ENCODE data around the gene CACNA1E. TPM values are rescaled to one million over a fixed set of nuclear protein-coding genes. Genes with fewer than 3 reads are reported as not detected.
"Not testable (repeated sequence)": the region's sequence is repeated elsewhere in the genome, so short reads cannot be mapped to it uniquely, and the experiment has no call there.

CACNA1E gene
- total RNA-seq, 6 donors from 2014 or later, result 0.17 to 1.4 (median 0.51) TPM

GRCh38 chr1:181531951-181532600 is 48.8 kb downstream of the CACNA1E start:
- peaks cover 0 to 20% (median 6%) of the 10 kb centered on the region in 4 donors for H3K9me3 ChIP-seq
- ATAC-seq (ENCODE audit: low FRiP score in 2 of 2) (no peak), DNase-seq (no peak)
- H3K27ac ChIP-seq, result no peak overlapping the region
- H3K4me1 ChIP-seq, result no peaks in the 10 kb centered on the region
- H3K36me3 ChIP-seq, result no peaks in the 10 kb centered on the region
- no peak overlapping the region for H3K4me3 ChIP-seq
- H3K27me3 ChIP-seq, result no peaks in the 10 kb centered on the region
- no peak for TF ChIP-seq POLR2AphosphoS5 (IDR thresholded peaks at IDR 0.05)
- TF ChIP-seq POLR2A (IDR thresholded peaks at IDR 0.05), result no peak
- TF ChIP-seq, protein P1, sequence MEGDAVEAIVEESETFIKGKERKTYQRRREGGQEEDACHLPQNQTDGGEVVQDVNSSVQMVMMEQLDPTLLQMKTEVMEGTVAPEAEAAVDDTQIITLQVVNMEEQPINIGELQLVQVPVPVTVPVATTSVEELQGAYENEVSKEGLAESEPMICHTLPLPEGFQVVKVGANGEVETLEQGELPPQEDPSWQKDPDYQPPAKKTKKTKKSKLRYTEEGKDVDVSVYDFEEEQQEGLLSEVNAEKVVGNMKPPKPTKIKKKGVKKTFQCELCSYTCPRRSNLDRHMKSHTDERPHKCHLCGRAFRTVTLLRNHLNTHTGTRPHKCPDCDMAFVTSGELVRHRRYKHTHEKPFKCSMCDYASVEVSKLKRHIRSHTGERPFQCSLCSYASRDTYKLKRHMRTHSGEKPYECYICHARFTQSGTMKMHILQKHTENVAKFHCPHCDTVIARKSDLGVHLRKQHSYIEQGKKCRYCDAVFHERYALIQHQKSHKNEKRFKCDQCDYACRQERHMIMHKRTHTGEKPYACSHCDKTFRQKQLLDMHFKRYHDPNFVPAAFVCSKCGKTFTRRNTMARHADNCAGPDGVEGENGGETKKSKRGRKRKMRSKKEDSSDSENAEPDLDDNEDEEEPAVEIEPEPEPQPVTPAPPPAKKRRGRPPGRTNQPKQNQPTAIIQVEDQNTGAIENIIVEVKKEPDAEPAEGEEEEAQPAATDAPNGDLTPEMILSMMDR (IDR thresholded peaks at IDR 0.05), result no peak
- no peak for TF ChIP-seq EP300 (IDR thresholded peaks at IDR 0.05)
- 64 to 74% methylated on average over 3 of the region's 3 CpGs for WGBS, 2 donors

DNA sequence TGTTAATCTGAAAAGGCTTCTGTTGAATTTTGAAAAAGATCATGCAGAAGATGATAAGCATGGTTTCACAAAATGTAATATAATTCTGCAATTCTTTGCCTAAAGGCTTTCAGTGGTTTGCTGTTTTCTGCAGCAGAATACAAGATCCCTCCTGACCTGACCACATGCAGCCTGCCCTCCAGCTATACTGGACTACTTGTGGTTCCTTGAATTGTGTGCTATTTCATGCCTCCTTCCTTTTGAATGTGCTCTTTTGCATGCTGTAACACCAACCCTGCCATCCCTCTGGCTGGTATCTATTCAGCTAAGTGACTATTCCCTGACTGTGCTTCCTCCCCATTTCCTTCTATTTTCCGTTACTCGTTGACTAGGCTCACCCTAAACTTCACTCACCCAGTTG is 55.5 kb downstream of the CACNA1E start:
- Histone ChIP-seq H3K4me1 (no peaks in the 10 kb centered on the region), H3K4me3 (no peak overlapping the region), H3K27me3 (no peaks in the 10 kb centered on the region), H3K27ac (no peak overlapping the region), H3K9me3 (no peaks in the 10 kb centered on the region), H3K36me3 (no peaks in the 10 kb centered on the region)
- ATAC-seq (ENCODE audit: low FRiP score in 2 of 2), result no peak
- DNase-seq, result no peak
- WGBS, 2 donors, result 57 to 66% methylated on average over 2 of the region's 2 CpGs
- TF ChIP-seq POLR2A (IDR thresholded peaks at IDR 0.05) (no peak), EP300 (IDR thresholded peaks at IDR 0.05) (no peak), POLR2AphosphoS5 (IDR thresholded peaks at IDR 0.05) (no peak)
- TF ChIP-seq, protein P1 (IDR thresholded peaks at IDR 0.05), result no peak

- no peak for DNase-seq
Measured at GRCh38 chr1:181541458-181541857, 58.1 kb downstream of the CACNA1E start.

GRCh38 chr1:181541947-181542346 is 58.6 kb downstream of the CACNA1E start:
- WGBS, 2 donors, result 51 to 59% methylated on average over 2 of the region's 2 CpGs

More at GRCh38 chr1:181541458-181541857, 58.1 kb downstream of the CACNA1E start:
- no peaks in the 10 kb centered on the region for H3K36me3 ChIP-seq
- TF ChIP-seq POLR2AphosphoS5 (IDR thresholded peaks at IDR 0.05) (no peak), POLR2A (IDR thresholded peaks at IDR 0.05) (no peak)
- TF ChIP-seq, protein P1 (IDR thresholded peaks at IDR 0.05), result no peak
- WGBS, 2 donors, result 77 to 79% methylated on average over 4 to 5 of the region's 5 CpGs
- no peaks in the 10 kb centered on the region for H3K9me3 ChIP-seq
- no peak overlapping the region for H3K4me3 ChIP-seq
- no peaks in the 10 kb centered on the region for H3K4me1 ChIP-seq
- no peak for ATAC-seq (ENCODE audit: low FRiP score in 2 of 2)
- H3K27me3 ChIP-seq, result no peaks in the 10 kb centered on the region
- H3K27ac ChIP-seq, result no peak overlapping the region

DNA sequence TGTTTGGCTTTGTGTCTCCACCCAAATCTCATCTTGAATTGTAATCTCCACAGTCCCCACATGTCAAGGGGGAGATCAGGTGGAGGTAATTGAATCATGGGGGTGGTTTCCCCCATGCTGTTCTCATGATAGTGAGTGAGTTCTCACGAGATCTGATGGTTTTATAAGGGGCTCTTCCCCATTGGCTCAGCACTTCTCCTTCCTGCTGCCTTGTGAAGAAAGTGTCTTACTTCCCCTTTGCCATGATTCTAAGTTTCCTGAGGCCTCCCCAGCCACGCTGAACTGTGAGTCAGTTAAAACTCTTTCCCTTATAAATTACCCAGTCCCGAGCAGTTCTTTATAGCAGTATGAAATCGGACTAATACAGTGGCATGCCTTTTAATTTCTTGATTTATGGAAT is 59.1 kb downstream of the CACNA1E start:
- H3K27me3 ChIP-seq; H3K27ac ChIP-seq; H3K36me3 ChIP-seq; DNase-seq; H3K4me3 ChIP-seq; H3K9me3 ChIP-seq; ATAC-seq (ENCODE audit: low FRiP score in 2 of 2); H3K4me1 ChIP-seq: not testable (repeated sequence)
- WGBS, 2 donors, result 66 to 70% methylated on average over 4 of the region's 4 CpGs

More at GRCh38 chr1:181541947-181542346, 58.6 kb downstream of the CACNA1E start:
- no peaks in the 10 kb centered on the region for H3K36me3 ChIP-seq
- H3K9me3 ChIP-seq, result no peaks in the 10 kb centered on the region
- no peak overlapping the region for H3K27ac ChIP-seq
- H3K4me3 ChIP-seq, result no peak overlapping the region
- H3K27me3 ChIP-seq, result no peaks in the 10 kb centered on the region
- DNase-seq (peak in 1 of 2 donors; percentile 31), ATAC-seq (ENCODE audit: low FRiP score in 2 of 2) (no peak)
- TF ChIP-seq, protein P1 (IDR thresholded peaks at IDR 0.05), result no peak
- TF ChIP-seq POLR2AphosphoS5 (IDR thresholded peaks at IDR 0.05), result no peak
- TF ChIP-seq EP300 (IDR thresholded peaks at IDR 0.05), result no peak
- no peak for TF ChIP-seq POLR2A (IDR thresholded peaks at IDR 0.05)
- H3K4me1 ChIP-seq, result no peaks in the 10 kb centered on the region
